Esophagus squamous epithelium (tissue), 5 donors: Measurements from ENCODE around the gene IGFBP5. TPM values are rescaled to one million over a fixed set of nuclear protein-coding genes. Genes with fewer than 3 reads are reported as not detected.

Source experiments
- DNase-seq: peaks from one replicate; lab custom pipeline; 2025; lab: John Stamatoyannopoulos, UW
- H3K27ac ChIP-seq, 4 donors: fragments of 200-600 bp; sonication (generic); one replicate each; pipeline ENCODE4 v1.5.1; 2016 to 2019; ENCODE audit warnings: mild to moderate bottlenecking in 1 of 4
- H3K27me3 ChIP-seq, 4 donors: fragments of 200-600 bp; sonication (generic); 1 replicate in 3 of 4; 2 replicates in 1 of 4; pipeline versions ENCODE4 v1.5.1 to v1.6.0; 2017 to 2021; ENCODE audit warnings: antibody characterized with exemption in 1 of 4
- H3K36me3 ChIP-seq, 3 donors: fragments of 200-600 bp; sonication (generic); one replicate each; pipeline ENCODE4 v1.5.1; 2016 to 2019
- H3K4me1 ChIP-seq, 3 donors: fragments of 200-600 bp; sonication (generic); one replicate each; pipeline ENCODE4 v1.5.1; 2017 to 2019
- H3K4me3 ChIP-seq, 4 donors: fragments of 200-600 bp; sonication (generic); 1 replicate in 3 of 4; 2 replicates in 1 of 4; pipeline ENCODE4 v1.5.1; 2016 to 2019; ENCODE audit warnings: mild to moderate bottlenecking in 2 of 4, moderate library complexity in 1 of 4
- H3K9me3 ChIP-seq, 3 donors: fragments of 200-600 bp; sonication (generic); one replicate each; pipeline ENCODE4 v1.5.1; 2016 to 2019
- POLR2A ChIP-seq, 4 donors: fragments of 450-650 bp; IDR thresholded peaks; one replicate each; pipeline ENCODE4 v1.6.1; 2017; ENCODE audit warnings: antibody characterized with exemption in 4 of 4, mild to moderate bottlenecking in 4 of 4, moderate library complexity in 3 of 4
- WGBS, 2 donors: methylation state at CpG; one replicate each; pipeline ENCODE4 v1.1.5; 2018; 5-methylcytosine and 5-hydroxymethylcytosine counted together
- intact Hi-C: fragments of 100-400 bp; cut with DNase I; formaldehyde crosslinking; loops from one replicate; pipeline ENCODE4 v1.15.0; 2022
- total RNA-seq, 4 donors: library from RNA; depleted of rRNA; stranded (reverse); fragments of >200 nt; gene quantifications; one replicate each; pipeline ENCODE4 v1.1.0, GENCODE V29; 2016
- TF ChIP-seq, protein P1 (sequence below), 6 experiments: fragments of 450-650 bp in 4 of 6; fragments of 200-600 bp in 2 of 6; sonication (generic) in 2 of 6; IDR thresholded peaks; one replicate each; pipeline ENCODE4 v1.5.1; 2016 to 2019; ENCODE audit warnings: antibody characterized with exemption in 6 of 6, mild to moderate bottlenecking in 4 of 6, moderate library complexity in 4 of 6
- donor health status: DM: yes; HTN: yes; CAD: no.

The IGFBP5 gene
- total RNA-seq, 4 donors from 2014 or later: 26.9 to 899 (median 95.4) TPM

DNA sequence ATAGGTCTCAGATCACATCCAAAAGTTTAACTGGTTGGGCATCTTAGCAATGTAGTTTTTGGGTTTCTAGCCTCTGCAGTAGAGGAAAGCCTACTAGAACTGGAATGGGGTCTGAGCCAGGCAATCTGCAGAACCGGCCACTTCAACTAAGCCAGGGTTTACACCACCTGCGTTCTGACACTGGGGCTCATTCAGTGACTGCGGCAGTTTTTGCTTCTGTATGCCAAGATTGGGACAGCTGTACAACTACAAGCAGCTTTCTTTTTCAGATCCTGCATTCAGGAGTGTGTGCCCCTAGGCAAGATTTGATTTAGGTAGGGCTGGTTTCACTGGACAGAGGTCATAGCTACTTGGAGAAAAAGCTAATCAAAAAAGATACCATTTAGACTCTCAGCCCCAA, 43.7 kb upstream of the IGFBP5 start:
- no peak for DNase-seq
- intact Hi-C loops: no loop called here
- Histone ChIP-seq H3K27ac (peak overlapping the region in 3 of 4 donors; percentile 21 to 82 (median 62)), H3K4me1 (peaks cover 0 to 49% (median 21%) of the 10 kb centered on the region in 3 donors), H3K27me3 (no peaks in the 10 kb centered on the region), H3K4me3 (no peak overlapping the region), H3K9me3 (no peaks in the 10 kb centered on the region), H3K36me3 (no peaks in the 10 kb centered on the region)
- TF ChIP-seq, protein P1, sequence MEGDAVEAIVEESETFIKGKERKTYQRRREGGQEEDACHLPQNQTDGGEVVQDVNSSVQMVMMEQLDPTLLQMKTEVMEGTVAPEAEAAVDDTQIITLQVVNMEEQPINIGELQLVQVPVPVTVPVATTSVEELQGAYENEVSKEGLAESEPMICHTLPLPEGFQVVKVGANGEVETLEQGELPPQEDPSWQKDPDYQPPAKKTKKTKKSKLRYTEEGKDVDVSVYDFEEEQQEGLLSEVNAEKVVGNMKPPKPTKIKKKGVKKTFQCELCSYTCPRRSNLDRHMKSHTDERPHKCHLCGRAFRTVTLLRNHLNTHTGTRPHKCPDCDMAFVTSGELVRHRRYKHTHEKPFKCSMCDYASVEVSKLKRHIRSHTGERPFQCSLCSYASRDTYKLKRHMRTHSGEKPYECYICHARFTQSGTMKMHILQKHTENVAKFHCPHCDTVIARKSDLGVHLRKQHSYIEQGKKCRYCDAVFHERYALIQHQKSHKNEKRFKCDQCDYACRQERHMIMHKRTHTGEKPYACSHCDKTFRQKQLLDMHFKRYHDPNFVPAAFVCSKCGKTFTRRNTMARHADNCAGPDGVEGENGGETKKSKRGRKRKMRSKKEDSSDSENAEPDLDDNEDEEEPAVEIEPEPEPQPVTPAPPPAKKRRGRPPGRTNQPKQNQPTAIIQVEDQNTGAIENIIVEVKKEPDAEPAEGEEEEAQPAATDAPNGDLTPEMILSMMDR (IDR thresholded peaks at IDR 0.05): no peak
- no peak for TF ChIP-seq POLR2A (IDR thresholded peaks at IDR 0.05)
- 20 to 25% methylated on average over 2 to 3 of the region's 3 CpGs for WGBS, 2 donors

GRCh38 chr2:216737676-216738075, 42.3 kb upstream of the IGFBP5 start:
- DNase-seq: no peak
- Histone ChIP-seq H3K27ac (no peak overlapping the region), H3K4me3 (no peak overlapping the region), H3K36me3 (no peaks in the 10 kb centered on the region), H3K4me1 (peaks cover 0 to 49% (median 21%) of the 10 kb centered on the region in 3 donors), H3K9me3 (no peaks in the 10 kb centered on the region), H3K27me3 (no peaks in the 10 kb centered on the region)
- intact Hi-C loops: no loop called here
- TF ChIP-seq POLR2A (IDR thresholded peaks at IDR 0.05): no peak
- TF ChIP-seq, protein P1 (IDR thresholded peaks at IDR 0.05): no peak
- WGBS, 2 donors: 80 to 86% methylated on average over 4 of the region's 4 CpGs

- TF ChIP-seq, protein P1 (IDR thresholded peaks at IDR 0.05): no peak
- Histone ChIP-seq H3K27me3 (no peaks in the 10 kb centered on the region), H3K9me3 (no peaks in the 10 kb centered on the region), H3K4me3 (no peak overlapping the region), H3K27ac (no peak overlapping the region), H3K4me1 (peaks cover 0 to 40% (median 19%) of the 10 kb centered on the region in 3 donors), H3K36me3 (no peaks in the 10 kb centered on the region)
- 0% methylated on average over 1 of the region's 1 CpG for WGBS, 2 donors
- DNase-seq: no peak
- intact Hi-C loops: no loop called here
Measured at GRCh38 chr2:216736326-216736725, 41.0 kb upstream of the IGFBP5 start.

- Histone ChIP-seq H3K27me3 (no peaks in the 10 kb centered on the region), H3K27ac (no peak overlapping the region), H3K36me3 (no peaks in the 10 kb centered on the region), H3K9me3 (no peaks in the 10 kb centered on the region), H3K4me1 (peaks cover 0 to 33% (median 13%) of the 10 kb centered on the region in 3 donors), H3K4me3 (no peak overlapping the region)
- intact Hi-C loops: no loop called here
- TF ChIP-seq, protein P1 (IDR thresholded peaks at IDR 0.05): no peak
- no peak for TF ChIP-seq POLR2A (IDR thresholded peaks at IDR 0.05)
- no peak for DNase-seq
Measured at GRCh38 chr2:216735668-216736067, 40.3 kb upstream of the IGFBP5 start.

- intact Hi-C loops: no loop called here
- H3K36me3 ChIP-seq: no peaks in the 10 kb centered on the region
- TF ChIP-seq, protein P1 (IDR thresholded peaks at IDR 0.05): no peak
- no peak for TF ChIP-seq POLR2A (IDR thresholded peaks at IDR 0.05)
- H3K9me3 ChIP-seq: no peaks in the 10 kb centered on the region
- H3K4me3 ChIP-seq: no peak overlapping the region
- DNase-seq: no peak
- WGBS, 2 donors: 56 to 79% methylated on average over 6 of the region's 6 CpGs
- peaks cover 0 to 27% (median 10%) of the 10 kb centered on the region in 3 donors for H3K4me1 ChIP-seq
- no peaks in the 10 kb centered on the region for H3K27me3 ChIP-seq
- H3K27ac ChIP-seq: peak overlapping the region in 3 of 4 donors; percentile 11 to 75 (median 40)
Measured at GRCh38 chr2:216735086-216735485, 39.7 kb upstream of the IGFBP5 start.
